ENCODE data around the gene RNF115. TPM values are rescaled to one million over a fixed set of nuclear protein-coding genes. Genes with fewer than 3 reads are reported as not detected.

The RNF115 gene
- total RNA-seq, 1 donor from 2014 or later = 74.5 TPM

Small RNA genes lying within 50 kb of the gene (microRNA-seq; reads per million reads assigned to microRNA genes)
- gene MIR6736 = not detected

Other genes starting within 250 kb of the RNF115 start
- 9.3 TPM for gene GPR89A, start 216.1 kb downstream of the RNF115 start, total RNA-seq
- gene PDZK1, start 116.7 kb downstream of the RNF115 start, total RNA-seq = 0.48 TPM
- 0.22 TPM for gene CD160, start 104.6 kb downstream of the RNF115 start, total RNA-seq
- gene POLR3C, start 105 bp upstream of the RNF115 start, total RNA-seq = 14.0 TPM
- gene NUDT17, start 21.5 kb upstream of the RNF115 start, total RNA-seq = 2.7 TPM
- gene PIAS3, start 35.0 kb upstream of the RNF115 start, total RNA-seq = 19.7 TPM
- gene ANKRD35, start 61.8 kb upstream of the RNF115 start, total RNA-seq = 0.73 TPM
- gene ITGA10, start 86.0 kb upstream of the RNF115 start, total RNA-seq = 3.8 TPM
- gene PEX11B, start 94.6 kb upstream of the RNF115 start, total RNA-seq = 17.4 TPM
- 74.2 TPM for gene RBM8A, start 103.4 kb upstream of the RNF115 start, total RNA-seq
- gene LIX1L, start 133.9 kb upstream of the RNF115 start, total RNA-seq = 25.6 TPM
- 2.9 TPM for gene ANKRD34A, start 140.5 kb upstream of the RNF115 start, total RNA-seq
- 36.8 TPM for gene POLR3GL, start 140.6 kb upstream of the RNF115 start, total RNA-seq
- gene TXNIP, start 172.5 kb upstream of the RNF115 start, total RNA-seq = 689 TPM
- gene HJV, start 197.6 kb upstream of the RNF115 start, total RNA-seq = 73.8 TPM